PC-3 (cell line): ENCODE measurements around the gene GRIA4.

Source experiments
- EZH2 ChIP-seq: fragments of 300-600 bp; sonication (generic); IDR thresholded peaks from one replicate; pipeline ENCODE4 v1.6.1; 2017; ENCODE audit warnings: antibody characterized with exemption, mild to moderate bottlenecking, low read length; ENCODE audit not compliant: unreplicated experiment
- TF ChIP-seq, protein P1 (sequence below): fragments of 300-600 bp; sonication (generic); conservative IDR thresholded peaks from 2 replicates; pipeline ENCODE4 v1.5.1; 2017; ENCODE audit warnings: antibody characterized with exemption, low read depth, mild to moderate bottlenecking, low read length

GRCh38 chr11:105613183-105613582 lies 3.3 kb downstream of the GRIA4 start:
- TF ChIP-seq, protein P1, sequence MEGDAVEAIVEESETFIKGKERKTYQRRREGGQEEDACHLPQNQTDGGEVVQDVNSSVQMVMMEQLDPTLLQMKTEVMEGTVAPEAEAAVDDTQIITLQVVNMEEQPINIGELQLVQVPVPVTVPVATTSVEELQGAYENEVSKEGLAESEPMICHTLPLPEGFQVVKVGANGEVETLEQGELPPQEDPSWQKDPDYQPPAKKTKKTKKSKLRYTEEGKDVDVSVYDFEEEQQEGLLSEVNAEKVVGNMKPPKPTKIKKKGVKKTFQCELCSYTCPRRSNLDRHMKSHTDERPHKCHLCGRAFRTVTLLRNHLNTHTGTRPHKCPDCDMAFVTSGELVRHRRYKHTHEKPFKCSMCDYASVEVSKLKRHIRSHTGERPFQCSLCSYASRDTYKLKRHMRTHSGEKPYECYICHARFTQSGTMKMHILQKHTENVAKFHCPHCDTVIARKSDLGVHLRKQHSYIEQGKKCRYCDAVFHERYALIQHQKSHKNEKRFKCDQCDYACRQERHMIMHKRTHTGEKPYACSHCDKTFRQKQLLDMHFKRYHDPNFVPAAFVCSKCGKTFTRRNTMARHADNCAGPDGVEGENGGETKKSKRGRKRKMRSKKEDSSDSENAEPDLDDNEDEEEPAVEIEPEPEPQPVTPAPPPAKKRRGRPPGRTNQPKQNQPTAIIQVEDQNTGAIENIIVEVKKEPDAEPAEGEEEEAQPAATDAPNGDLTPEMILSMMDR: no peak
- no peak for TF ChIP-seq EZH2
